DND-41 (cell line): Measurements from ENCODE around the gene DMRT1.
"Not testable (repeated sequence)": the region's sequence is repeated elsewhere in the genome, so short reads cannot be mapped to it uniquely, and the experiment has no call there.

Experiments
- ATAC-seq: fragments of 200-7000 bp; cut with Tn5 transposase; 3 replicates; pipeline ENCODE4 v1.9.1; 2021; ENCODE audit warnings: low read depth; ENCODE audit not compliant: insufficient read depth
- DNase-seq: peaks from one replicate; pipeline ENCODE4 v3.0.0-alpha.2; 2020
- H2AFZ ChIP-seq: 2 replicates; pipeline ENCODE4 v1.6.0; 2012; ENCODE audit warnings: low read depth, low read length
- H3K27ac ChIP-seq: 2 replicates; pipeline ENCODE4 v1.5.1; 2012; ENCODE audit warnings: low read length, inconsistent platforms
- H3K27me3 ChIP-seq: fragments of 200-600 bp; sonication (generic); 2 replicates; pipeline ENCODE4 v1.6.0; 2012; ENCODE audit warnings: low read length, mild to moderate bottlenecking, inconsistent platforms; ENCODE audit not compliant: insufficient read depth, poor library complexity
- H3K36me3 ChIP-seq: 2 replicates; pipeline ENCODE4 v1.5.1; 2012; ENCODE audit warnings: low read length, inconsistent platforms; ENCODE audit not compliant: insufficient read depth
- H3K4me1 ChIP-seq: 2 replicates; pipeline ENCODE4 v1.5.1; 2012; ENCODE audit warnings: mild to moderate bottlenecking, low read length; ENCODE audit not compliant: insufficient read depth
- H3K4me2 ChIP-seq: 2 replicates; pipeline ENCODE4 v1.6.0; 2012; ENCODE audit warnings: mild to moderate bottlenecking, moderate library complexity, low read length, inconsistent platforms; ENCODE audit not compliant: insufficient read depth
- H3K4me3 ChIP-seq, 2 experiments: fragments of 200-600 bp in 1 of 2; shearing (Covaris generic) in 1 of 2; 2 replicates each; pipeline ENCODE4 v1.5.1; 2012 to 2016; ENCODE audit warnings: inconsistent platforms in 2 of 2, low read length in 2 of 2, mild to moderate bottlenecking in 2 of 2, low read depth in 1 of 2, moderate library complexity in 1 of 2
- H3K79me2 ChIP-seq: 2 replicates; pipeline ENCODE4 v1.6.0; 2012; ENCODE audit warnings: low read length, inconsistent platforms; ENCODE audit not compliant: insufficient read depth
- H3K9ac ChIP-seq: 2 replicates; pipeline ENCODE4 v1.6.0; 2012; ENCODE audit warnings: low read depth, mild to moderate bottlenecking, inconsistent platforms, low read length, moderate library complexity
- H3K9me3 ChIP-seq: 2 replicates; pipeline ENCODE4 v1.5.1; 2012; ENCODE audit warnings: low read length, moderate library complexity, mild to moderate bottlenecking, inconsistent platforms; ENCODE audit not compliant: insufficient read depth, severe bottlenecking
- H4K20me1 ChIP-seq: 2 replicates; pipeline ENCODE4 v1.6.0; 2012; ENCODE audit warnings: low read length; ENCODE audit not compliant: insufficient read depth
- CTCF ChIP-seq: IDR thresholded peaks from 2 replicates; pipeline ENCODE4 v1.5.1; 2012; ENCODE audit warnings: borderline replicate concordance, low read length, moderate library complexity, mild to moderate bottlenecking; ENCODE audit not compliant: poor library complexity, severe bottlenecking; ENCODE audit errors: extremely low read depth
- EZH2 ChIP-seq: IDR thresholded peaks from 3 replicates; pipeline ENCODE4 v1.6.1; 2012; ENCODE audit warnings: borderline replicate concordance, low read depth, mild to moderate bottlenecking, moderate library complexity, low read length, inconsistent platforms; ENCODE audit not compliant: severe bottlenecking

Gene DMRT1

GRCh38 chr9:908536-909205 is 67.2 kb downstream of the DMRT1 start:
- Histone ChIP-seq H3K27me3 (peaks cover 18% of the 10 kb centered on the region), H3K27ac (no peak overlapping the region), H3K4me1 (no peaks in the 10 kb centered on the region), H3K4me2 (no peak overlapping the region), H4K20me1 (no peaks in the 10 kb centered on the region), H3K4me3 (no peak overlapping the region), H2AFZ (no peak overlapping the region), H3K79me2 (no peaks in the 10 kb centered on the region), H3K9ac (no peak overlapping the region), H3K36me3 (no peaks in the 10 kb centered on the region), H3K9me3 (no peaks in the 10 kb centered on the region)
- no peak for DNase-seq
- ATAC-seq: no peak
- TF ChIP-seq CTCF (no peak), EZH2 (no peak)

GRCh38 chr9:911005-911404 is 69.5 kb downstream of the DMRT1 start:
- H3K4me1 ChIP-seq: no peaks in the 10 kb centered on the region
- H3K9ac ChIP-seq: no peak overlapping the region
- no peak overlapping the region for H2AFZ ChIP-seq
- no peaks in the 10 kb centered on the region for H3K9me3 ChIP-seq
- H3K27ac ChIP-seq: no peak overlapping the region
- H4K20me1 ChIP-seq: no peaks in the 10 kb centered on the region
- H3K4me2 ChIP-seq: no peak overlapping the region
- no peak for TF ChIP-seq CTCF
- TF ChIP-seq EZH2: no peak
- H3K27me3 ChIP-seq: peaks cover 13% of the 10 kb centered on the region
- no peak for ATAC-seq
- H3K36me3 ChIP-seq: no peaks in the 10 kb centered on the region
- no peaks in the 10 kb centered on the region for H3K79me2 ChIP-seq
- no peak for DNase-seq
- no peak overlapping the region for H3K4me3 ChIP-seq

- no peaks in the 10 kb centered on the region for H4K20me1 ChIP-seq
- H3K4me3 ChIP-seq: no peak overlapping the region
- TF ChIP-seq CTCF (no peak), EZH2 (no peak)
- H3K36me3 ChIP-seq: no peaks in the 10 kb centered on the region
- no peak overlapping the region for H3K4me2 ChIP-seq
- no peak for DNase-seq
- no peak for ATAC-seq
- H3K79me2 ChIP-seq: no peaks in the 10 kb centered on the region
- no peak overlapping the region for H3K9ac ChIP-seq
- no peak overlapping the region for H3K27ac ChIP-seq
- H3K27me3 ChIP-seq: peaks cover 10% of the 10 kb centered on the region
- no peak overlapping the region for H2AFZ ChIP-seq
- no peaks in the 10 kb centered on the region for H3K4me1 ChIP-seq
- no peaks in the 10 kb centered on the region for H3K9me3 ChIP-seq
Measured at GRCh38 chr9:912776-913175, 71.3 kb downstream of the DMRT1 start.

GRCh38 chr9:913526-913925 is 72.0 kb downstream of the DMRT1 start:
- not testable (repeated sequence) for DNase-seq, ATAC-seq

More at GRCh38 chr9:913526-913925, 72.0 kb downstream of the DMRT1 start:
- H3K4me1 ChIP-seq, H3K4me3 ChIP-seq, H2AFZ ChIP-seq, H3K27ac ChIP-seq, H3K79me2 ChIP-seq, H3K9ac ChIP-seq, H4K20me1 ChIP-seq, H3K9me3 ChIP-seq, H3K36me3 ChIP-seq, H3K27me3 ChIP-seq, H3K4me2 ChIP-seq: not testable (repeated sequence)
